HepG2 (cell line): ENCODE results near the gene ZNF174. TPM values are rescaled to one million over a fixed set of nuclear protein-coding genes. Genes with fewer than 3 reads are reported as not detected.

Experiments used
- DNMT1 ChIP-seq: sonication (generic); formaldehyde crosslinking; IDR thresholded peaks from 2 replicates; pipeline ENCODE4 v1.5.1; 2020; ENCODE audit warnings: mild to moderate bottlenecking, missing genetic modification reagents
- HNF4A ChIP-seq: sonication (generic); formaldehyde crosslinking; IDR thresholded peaks from 2 replicates; pipeline ENCODE4 v1.4.0; 2020; ENCODE audit warnings: missing genetic modification reagents
- KAT7 ChIP-seq: IDR thresholded peaks from 2 replicates; pipeline ENCODE4 v1.6.1; 2018; ENCODE audit warnings: borderline replicate concordance, missing compliant biosample characterization
- MXI1 ChIP-seq: IDR thresholded peaks from 3 replicates; pipeline ENCODE4 v1.6.1; 2012; ENCODE audit warnings: low read depth, low read length, inconsistent platforms, borderline replicate concordance
- PLRG1 ChIP-seq: fragments of 450-650 bp; conservative IDR thresholded peaks from 2 replicates; pipeline ENCODE4 v1.6.1; 2016
- ZEB1 ChIP-seq: IDR thresholded peaks from 2 replicates; pipeline ENCODE4 v1.6.1; 2012; ENCODE audit warnings: mild to moderate bottlenecking, low read depth, inconsistent platforms; ENCODE audit not compliant: insufficient replicate concordance
- ZNF567 ChIP-seq: sonication (generic); formaldehyde crosslinking; IDR thresholded peaks from 2 replicates; pipeline ENCODE4 v1.8.1; 2023; ENCODE audit warnings: mild to moderate bottlenecking, missing genetic modification reagents, borderline replicate concordance
- polyA plus RNA-seq, 8 experiments: library from polyadenylated mRNA; depleted of rRNA in 3 of 8; stranded (reverse) in 7 of 8; unstranded in 1 of 8; fragments of >200 nt; fragmentation: Illumina TruSeq in 4 of 8; extraction: Trizol in 4 of 8; gene quantifications; 2 replicates each; pipeline versions ENCODE4 v1.2.1 to v1.2.3, GENCODE V29; 2011 to 2016; ENCODE audit warnings: low read depth in 4 of 8, missing spikeins in 1 of 8, mixed read lengths in 1 of 8; ENCODE audit not compliant: insufficient read depth in 1 of 8
- total RNA-seq, 5 experiments: library from RNA; depleted of rRNA; stranded (reverse); fragments of >200 nt; fragmentation: Illumina TruSeq; extraction: Trizol; gene quantifications; 2 replicates each; pipeline ENCODE4 v1.2.3, GENCODE V29; 2016; ENCODE audit warnings: low read depth in 1 of 5
- TF ChIP-seq, protein P1 (sequence below): sonication (generic); formaldehyde crosslinking; IDR thresholded peaks from 2 replicates; pipeline ENCODE4 v1.8.0; 2022; ENCODE audit warnings: mild to moderate bottlenecking, missing genetic modification reagents, borderline replicate concordance
- TF ChIP-seq, protein P2 (sequence below), 2 experiments: IDR thresholded peaks; 2 replicates each; pipeline ENCODE4 v1.6.1; 2011 to 2012; ENCODE audit warnings: low read length in 2 of 2, borderline replicate concordance in 1 of 2, low read depth in 1 of 2, mild to moderate bottlenecking in 1 of 2, moderate library complexity in 1 of 2
- TF ChIP-seq, protein P3 (sequence below): sonication (generic); formaldehyde crosslinking; IDR thresholded peaks from 2 replicates; pipeline ENCODE4; 2020; ENCODE audit warnings: missing genetic modification reagents, mild to moderate bottlenecking, borderline replicate concordance
- TF ChIP-seq, protein P4 (sequence below): sonication (generic); formaldehyde crosslinking; IDR thresholded peaks from 2 replicates; pipeline ENCODE4 v1.8.0; 2022; ENCODE audit warnings: missing genetic modification reagents, mild to moderate bottlenecking, borderline replicate concordance
- TF ChIP-seq, protein P5 (sequence below): sonication (generic); formaldehyde crosslinking; IDR thresholded peaks from 2 replicates; pipeline ENCODE4 v1.4.0; 2020; ENCODE audit warnings: missing genetic modification reagents, low read depth, mild to moderate bottlenecking, borderline replicate concordance
- TF ChIP-seq, protein P6 (sequence below): IDR thresholded peaks from 2 replicates; pipeline ENCODE4 v1.6.1; 2016
- TF ChIP-seq, protein P7 (sequence below): sonication (generic); formaldehyde crosslinking; IDR thresholded peaks from 2 replicates; pipeline ENCODE4 v1.4.0; 2020; ENCODE audit warnings: missing genetic modification reagents, borderline replicate concordance

ZNF174 gene
- total and polyA plus RNA-seq, 2 of the 13 experiments (the other 11 are each of a cell fraction or from before 2014, with no cell fraction given), result 8.3 to 10.6 TPM

DNA sequence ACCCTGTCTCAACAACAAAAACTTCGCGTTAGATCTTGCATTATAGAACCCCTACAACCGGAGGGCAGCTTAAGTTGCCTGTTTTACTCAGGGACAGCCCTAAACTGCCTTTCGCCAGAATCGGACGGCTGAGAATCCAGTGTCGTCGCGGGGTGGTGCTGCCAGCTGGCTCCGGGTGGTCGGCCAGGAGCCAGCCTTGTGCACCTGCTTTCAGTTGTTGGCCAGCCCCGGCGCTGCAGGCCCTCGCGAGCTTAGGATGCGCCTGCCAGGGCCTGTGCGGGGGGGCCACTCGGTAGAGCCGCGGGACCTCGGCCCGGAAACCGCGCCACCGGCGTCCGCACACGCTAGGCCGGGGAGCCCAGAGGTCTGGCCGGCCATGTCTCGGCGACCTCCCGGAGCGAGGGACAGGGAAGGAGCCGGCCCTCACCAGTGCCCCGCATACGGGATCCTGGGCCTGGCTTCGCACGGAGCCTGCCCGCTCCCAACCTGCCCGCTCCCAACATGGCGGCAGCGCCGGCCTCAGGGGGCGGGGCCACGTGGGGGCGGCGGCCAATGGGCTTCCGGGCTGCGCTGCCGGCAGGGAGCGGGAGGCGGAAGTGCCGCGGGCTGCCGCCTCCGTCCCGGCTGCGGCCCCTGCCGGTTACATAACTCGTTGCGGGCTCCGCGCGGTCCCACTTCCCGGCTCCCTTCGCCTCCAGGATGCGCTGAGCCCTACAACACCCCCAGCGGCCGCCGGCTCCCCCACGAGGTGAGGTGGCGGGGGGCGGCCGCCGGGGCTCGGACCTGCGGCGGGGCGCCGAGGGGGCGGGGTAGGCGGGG is 56.6 kb downstream of the ZNF174 start (continued):
- TF ChIP-seq, protein P1, sequence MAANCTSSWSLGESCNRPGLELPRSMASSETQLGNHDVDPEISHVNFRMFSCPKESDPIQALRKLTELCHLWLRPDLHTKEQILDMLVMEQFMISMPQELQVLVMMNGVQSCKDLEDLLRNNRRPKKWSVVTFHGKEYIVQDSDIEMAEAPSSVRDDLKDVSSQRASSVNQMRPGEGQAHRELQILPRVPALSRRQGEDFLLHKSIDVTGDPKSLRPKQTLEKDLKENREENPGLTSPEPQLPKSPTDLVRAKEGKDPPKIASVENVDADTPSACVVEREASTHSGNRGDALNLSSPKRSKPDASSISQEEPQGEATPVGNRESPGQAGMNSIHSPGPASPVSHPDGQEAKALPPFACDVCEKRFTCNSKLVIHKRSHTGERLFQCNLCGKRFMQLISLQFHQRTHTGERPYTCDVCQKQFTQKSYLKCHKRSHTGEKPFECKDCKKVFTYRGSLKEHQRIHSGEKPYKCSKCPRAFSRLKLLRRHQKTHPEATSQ (CRISPR knock-in tag), result peak; percentile 85; the same call in 1 of the 2 replicates
- TF ChIP-seq, protein P2, sequence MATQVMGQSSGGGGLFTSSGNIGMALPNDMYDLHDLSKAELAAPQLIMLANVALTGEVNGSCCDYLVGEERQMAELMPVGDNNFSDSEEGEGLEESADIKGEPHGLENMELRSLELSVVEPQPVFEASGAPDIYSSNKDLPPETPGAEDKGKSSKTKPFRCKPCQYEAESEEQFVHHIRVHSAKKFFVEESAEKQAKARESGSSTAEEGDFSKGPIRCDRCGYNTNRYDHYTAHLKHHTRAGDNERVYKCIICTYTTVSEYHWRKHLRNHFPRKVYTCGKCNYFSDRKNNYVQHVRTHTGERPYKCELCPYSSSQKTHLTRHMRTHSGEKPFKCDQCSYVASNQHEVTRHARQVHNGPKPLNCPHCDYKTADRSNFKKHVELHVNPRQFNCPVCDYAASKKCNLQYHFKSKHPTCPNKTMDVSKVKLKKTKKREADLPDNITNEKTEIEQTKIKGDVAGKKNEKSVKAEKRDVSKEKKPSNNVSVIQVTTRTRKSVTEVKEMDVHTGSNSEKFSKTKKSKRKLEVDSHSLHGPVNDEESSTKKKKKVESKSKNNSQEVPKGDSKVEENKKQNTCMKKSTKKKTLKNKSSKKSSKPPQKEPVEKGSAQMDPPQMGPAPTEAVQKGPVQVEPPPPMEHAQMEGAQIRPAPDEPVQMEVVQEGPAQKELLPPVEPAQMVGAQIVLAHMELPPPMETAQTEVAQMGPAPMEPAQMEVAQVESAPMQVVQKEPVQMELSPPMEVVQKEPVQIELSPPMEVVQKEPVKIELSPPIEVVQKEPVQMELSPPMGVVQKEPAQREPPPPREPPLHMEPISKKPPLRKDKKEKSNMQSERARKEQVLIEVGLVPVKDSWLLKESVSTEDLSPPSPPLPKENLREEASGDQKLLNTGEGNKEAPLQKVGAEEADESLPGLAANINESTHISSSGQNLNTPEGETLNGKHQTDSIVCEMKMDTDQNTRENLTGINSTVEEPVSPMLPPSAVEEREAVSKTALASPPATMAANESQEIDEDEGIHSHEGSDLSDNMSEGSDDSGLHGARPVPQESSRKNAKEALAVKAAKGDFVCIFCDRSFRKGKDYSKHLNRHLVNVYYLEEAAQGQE (IDR thresholded peaks at IDR 0.05; ENCODE audit: borderline replicate concordance in 1 of 2, low read depth in 1 of 2, low read length in 2 of 2), result 0 out of 4 replicates have a peak, but pooled peaks of 1 of the 2 experiments have one; percentile 19
- TF ChIP-seq, protein P3, sequence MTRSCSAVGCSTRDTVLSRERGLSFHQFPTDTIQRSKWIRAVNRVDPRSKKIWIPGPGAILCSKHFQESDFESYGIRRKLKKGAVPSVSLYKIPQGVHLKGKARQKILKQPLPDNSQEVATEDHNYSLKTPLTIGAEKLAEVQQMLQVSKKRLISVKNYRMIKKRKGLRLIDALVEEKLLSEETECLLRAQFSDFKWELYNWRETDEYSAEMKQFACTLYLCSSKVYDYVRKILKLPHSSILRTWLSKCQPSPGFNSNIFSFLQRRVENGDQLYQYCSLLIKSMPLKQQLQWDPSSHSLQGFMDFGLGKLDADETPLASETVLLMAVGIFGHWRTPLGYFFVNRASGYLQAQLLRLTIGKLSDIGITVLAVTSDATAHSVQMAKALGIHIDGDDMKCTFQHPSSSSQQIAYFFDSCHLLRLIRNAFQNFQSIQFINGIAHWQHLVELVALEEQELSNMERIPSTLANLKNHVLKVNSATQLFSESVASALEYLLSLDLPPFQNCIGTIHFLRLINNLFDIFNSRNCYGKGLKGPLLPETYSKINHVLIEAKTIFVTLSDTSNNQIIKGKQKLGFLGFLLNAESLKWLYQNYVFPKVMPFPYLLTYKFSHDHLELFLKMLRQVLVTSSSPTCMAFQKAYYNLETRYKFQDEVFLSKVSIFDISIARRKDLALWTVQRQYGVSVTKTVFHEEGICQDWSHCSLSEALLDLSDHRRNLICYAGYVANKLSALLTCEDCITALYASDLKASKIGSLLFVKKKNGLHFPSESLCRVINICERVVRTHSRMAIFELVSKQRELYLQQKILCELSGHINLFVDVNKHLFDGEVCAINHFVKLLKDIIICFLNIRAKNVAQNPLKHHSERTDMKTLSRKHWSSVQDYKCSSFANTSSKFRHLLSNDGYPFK (CRISPR knock-in tag), result 0 out of 2 replicates have a peak, but pooled peaks have one; percentile 71
- no peak; the same call in 1 of the 2 replicates for TF ChIP-seq KAT7
- peak; percentile 68; the same call in 1 of the 3 replicates for TF ChIP-seq MXI1
- TF ChIP-seq, protein P4, sequence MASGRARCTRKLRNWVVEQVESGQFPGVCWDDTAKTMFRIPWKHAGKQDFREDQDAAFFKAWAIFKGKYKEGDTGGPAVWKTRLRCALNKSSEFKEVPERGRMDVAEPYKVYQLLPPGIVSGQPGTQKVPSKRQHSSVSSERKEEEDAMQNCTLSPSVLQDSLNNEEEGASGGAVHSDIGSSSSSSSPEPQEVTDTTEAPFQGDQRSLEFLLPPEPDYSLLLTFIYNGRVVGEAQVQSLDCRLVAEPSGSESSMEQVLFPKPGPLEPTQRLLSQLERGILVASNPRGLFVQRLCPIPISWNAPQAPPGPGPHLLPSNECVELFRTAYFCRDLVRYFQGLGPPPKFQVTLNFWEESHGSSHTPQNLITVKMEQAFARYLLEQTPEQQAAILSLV (CRISPR knock-in tag), result peak; percentile 84; the same call in 1 of the 2 replicates
- TF ChIP-seq HNF4A, result 0 out of 2 replicates have a peak, but pooled peaks have one; percentile 23
- TF ChIP-seq ZNF567 (CRISPR knock-in tag), result peak; percentile 79; the same call in 1 of the 2 replicates
- no peak for TF ChIP-seq DNMT1 (CRISPR knock-in tag)
- TF ChIP-seq PLRG1, result no peak
- TF ChIP-seq, protein P5, sequence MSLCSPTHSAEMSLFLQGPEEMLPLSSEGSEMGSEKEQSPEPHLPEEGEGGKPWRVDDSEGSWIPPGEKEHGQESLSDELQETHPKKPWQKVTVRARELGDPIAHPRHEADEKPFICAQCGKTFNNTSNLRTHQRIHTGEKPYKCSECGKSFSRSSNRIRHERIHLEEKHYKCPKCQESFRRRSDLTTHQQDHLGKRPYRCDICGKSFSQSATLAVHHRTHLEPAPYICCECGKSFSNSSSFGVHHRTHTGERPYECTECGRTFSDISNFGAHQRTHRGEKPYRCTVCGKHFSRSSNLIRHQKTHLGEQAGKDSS (CRISPR knock-in tag), result peak; percentile 76; the same call in 1 of the 2 replicates
- TF ChIP-seq, protein P6, sequence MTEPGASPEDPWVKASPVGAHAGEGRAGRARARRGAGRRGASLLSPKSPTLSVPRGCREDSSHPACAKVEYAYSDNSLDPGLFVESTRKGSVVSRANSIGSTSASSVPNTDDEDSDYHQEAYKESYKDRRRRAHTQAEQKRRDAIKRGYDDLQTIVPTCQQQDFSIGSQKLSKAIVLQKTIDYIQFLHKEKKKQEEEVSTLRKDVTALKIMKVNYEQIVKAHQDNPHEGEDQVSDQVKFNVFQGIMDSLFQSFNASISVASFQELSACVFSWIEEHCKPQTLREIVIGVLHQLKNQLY (CRISPR knock-in tag), result peak; percentile 43; the same call in 1 of the 2 replicates
- TF ChIP-seq ZEB1, result peak; percentile 48
- TF ChIP-seq, protein P7, sequence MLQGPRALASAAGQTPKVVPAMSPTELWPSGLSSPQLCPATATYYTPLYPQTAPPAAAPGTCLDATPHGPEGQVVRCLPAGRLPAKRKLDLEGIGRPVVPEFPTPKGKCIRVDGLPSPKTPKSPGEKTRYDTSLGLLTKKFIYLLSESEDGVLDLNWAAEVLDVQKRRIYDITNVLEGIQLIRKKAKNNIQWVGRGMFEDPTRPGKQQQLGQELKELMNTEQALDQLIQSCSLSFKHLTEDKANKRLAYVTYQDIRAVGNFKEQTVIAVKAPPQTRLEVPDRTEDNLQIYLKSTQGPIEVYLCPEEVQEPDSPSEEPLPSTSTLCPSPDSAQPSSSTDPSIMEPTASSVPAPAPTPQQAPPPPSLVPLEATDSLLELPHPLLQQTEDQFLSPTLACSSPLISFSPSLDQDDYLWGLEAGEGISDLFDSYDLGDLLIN (CRISPR knock-in tag), result 0 out of 2 replicates have a peak, but pooled peaks have one; percentile 74
